Brain pericyte (primary cell): ENCODE measurements around the gene CFAP77.

ENCODE experiments used
- DNase-seq: peaks from one replicate; pipeline ENCODE4 v3.0.0-alpha.2; 2012; ENCODE audit warnings: low read depth, low spot score

Gene CFAP77

GRCh38 chr9:132516911-132517310 lies 106.9 kb downstream of the CFAP77 start:
- no peak for DNase-seq

GRCh38 chr9:132517815-132518550 lies 108.0 kb downstream of the CFAP77 start:
- no peak for DNase-seq

- DNase-seq = no peak
Observed at GRCh38 chr9:132518626-132519025, 108.6 kb downstream of the CFAP77 start.

- DNase-seq = no peak
Observed at GRCh38 chr9:132519033-132519432, 109.0 kb downstream of the CFAP77 start.

- DNase-seq = no peak
Observed at GRCh38 chr9:132520612-132521011, 110.6 kb downstream of the CFAP77 start.

- DNase-seq = no peak
Observed at GRCh38 chr9:132525308-132526023, 115.5 kb downstream of the CFAP77 start.

GRCh38 chr9:132531195-132531594 lies 121.2 kb downstream of the CFAP77 start:
- DNase-seq = no peak

- no peak for DNase-seq
Observed at GRCh38 chr9:132531710-132532570, 121.9 kb downstream of the CFAP77 start.

GRCh38 chr9:132534832-132535231 lies 124.8 kb downstream of the CFAP77 start:
- DNase-seq = no peak

- DNase-seq = no peak
Observed at GRCh38 chr9:132536124-132536523, 126.1 kb downstream of the CFAP77 start.

GRCh38 chr9:132537352-132537751 lies 127.3 kb downstream of the CFAP77 start:
- no peak for DNase-seq

- no peak for DNase-seq
Observed at GRCh38 chr9:132538071-132538470, 128.1 kb downstream of the CFAP77 start.

- DNase-seq = no peak
Observed at GRCh38 chr9:132539096-132539495, 129.1 kb downstream of the CFAP77 start.

- no peak for DNase-seq
Observed at GRCh38 chr9:132541051-132541450, 131.0 kb downstream of the CFAP77 start.

GRCh38 chr9:132541870-132542830 lies 132.1 kb downstream of the CFAP77 start:
- no peak for DNase-seq

- DNase-seq = no peak
Observed at GRCh38 chr9:132543251-132543650, 133.2 kb downstream of the CFAP77 start.

GRCh38 chr9:132543960-132544359 lies 133.9 kb downstream of the CFAP77 start:
- no peak for DNase-seq

- DNase-seq = no peak
Observed at GRCh38 chr9:132545578-132545977, 135.6 kb downstream of the CFAP77 start.

GRCh38 chr9:132546148-132547051 lies 136.4 kb downstream of the CFAP77 start:
- DNase-seq = no peak

GRCh38 chr9:132547052-132547431 lies 137.0 kb downstream of the CFAP77 start:
- no peak for DNase-seq
